Retinal pigment epithelial cell (primary cell): Measurements from ENCODE around the gene AKR1B1.

Experiments used
- DNase-seq: peaks from one replicate; pipeline ENCODE4 v3.0.0-alpha.2; 2010; ENCODE audit warnings: low read depth
- H3K4me3 ChIP-seq: 2 replicates; pipeline ENCODE4 v1.5.1; 2011; ENCODE audit warnings: mild to moderate bottlenecking, low read length, control low read depth, moderate library complexity
- TF ChIP-seq, protein P1 (sequence below): conservative IDR thresholded peaks from 2 replicates; pipeline ENCODE4 v1.5.1; 2011; ENCODE audit warnings: low read depth, low read length, control low read depth, inconsistent platforms

AKR1B1 gene

DNA sequence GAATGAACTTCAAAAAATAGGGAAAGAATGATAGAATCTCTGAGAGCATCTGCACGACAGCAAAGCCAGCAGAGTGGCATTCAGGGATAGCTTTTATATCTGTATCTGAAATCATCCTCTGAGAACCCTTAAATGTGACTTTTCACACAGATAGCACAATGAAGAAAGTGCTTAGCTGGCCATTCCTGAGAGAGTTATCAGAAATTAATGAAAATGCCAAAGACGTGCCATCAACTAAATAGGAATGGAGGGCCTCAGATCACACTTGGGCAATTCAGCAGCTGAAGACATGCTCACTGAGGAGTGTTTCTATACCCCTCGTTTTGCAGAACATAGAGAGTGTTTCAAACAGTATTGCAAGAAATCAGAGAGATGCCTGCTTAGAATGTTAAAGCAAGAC, 51.6 kb downstream of the AKR1B1 start:
- no peak overlapping the region for H3K4me3 ChIP-seq
- TF ChIP-seq, protein P1, sequence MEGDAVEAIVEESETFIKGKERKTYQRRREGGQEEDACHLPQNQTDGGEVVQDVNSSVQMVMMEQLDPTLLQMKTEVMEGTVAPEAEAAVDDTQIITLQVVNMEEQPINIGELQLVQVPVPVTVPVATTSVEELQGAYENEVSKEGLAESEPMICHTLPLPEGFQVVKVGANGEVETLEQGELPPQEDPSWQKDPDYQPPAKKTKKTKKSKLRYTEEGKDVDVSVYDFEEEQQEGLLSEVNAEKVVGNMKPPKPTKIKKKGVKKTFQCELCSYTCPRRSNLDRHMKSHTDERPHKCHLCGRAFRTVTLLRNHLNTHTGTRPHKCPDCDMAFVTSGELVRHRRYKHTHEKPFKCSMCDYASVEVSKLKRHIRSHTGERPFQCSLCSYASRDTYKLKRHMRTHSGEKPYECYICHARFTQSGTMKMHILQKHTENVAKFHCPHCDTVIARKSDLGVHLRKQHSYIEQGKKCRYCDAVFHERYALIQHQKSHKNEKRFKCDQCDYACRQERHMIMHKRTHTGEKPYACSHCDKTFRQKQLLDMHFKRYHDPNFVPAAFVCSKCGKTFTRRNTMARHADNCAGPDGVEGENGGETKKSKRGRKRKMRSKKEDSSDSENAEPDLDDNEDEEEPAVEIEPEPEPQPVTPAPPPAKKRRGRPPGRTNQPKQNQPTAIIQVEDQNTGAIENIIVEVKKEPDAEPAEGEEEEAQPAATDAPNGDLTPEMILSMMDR: no peak

DNA sequence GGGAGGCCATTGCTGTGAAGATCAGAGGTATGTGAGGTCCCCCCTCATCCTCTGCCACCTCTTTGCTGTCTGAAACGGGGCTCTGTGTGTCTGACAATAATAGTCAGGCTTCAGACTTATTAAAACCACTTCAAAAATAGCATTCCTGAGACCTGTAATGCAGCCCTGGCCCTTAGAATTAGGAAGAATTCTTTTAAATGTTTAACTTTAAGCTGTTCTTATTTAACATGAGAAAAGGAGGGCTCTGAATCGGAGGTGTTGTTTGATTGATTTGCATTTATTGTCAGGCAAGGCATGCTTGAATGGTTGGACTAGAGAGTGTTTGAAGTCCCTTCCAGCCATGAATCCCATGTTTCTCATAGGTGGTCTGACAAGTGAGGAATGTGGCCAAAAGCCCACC, 52.5 kb downstream of the AKR1B1 start:
- DNase-seq: no peak
- TF ChIP-seq, protein P1: no peak
- H3K4me3 ChIP-seq: no peak overlapping the region

More for the DNA sequence above, 51.6 kb downstream of the AKR1B1 start:
- no peak for DNase-seq

DNA sequence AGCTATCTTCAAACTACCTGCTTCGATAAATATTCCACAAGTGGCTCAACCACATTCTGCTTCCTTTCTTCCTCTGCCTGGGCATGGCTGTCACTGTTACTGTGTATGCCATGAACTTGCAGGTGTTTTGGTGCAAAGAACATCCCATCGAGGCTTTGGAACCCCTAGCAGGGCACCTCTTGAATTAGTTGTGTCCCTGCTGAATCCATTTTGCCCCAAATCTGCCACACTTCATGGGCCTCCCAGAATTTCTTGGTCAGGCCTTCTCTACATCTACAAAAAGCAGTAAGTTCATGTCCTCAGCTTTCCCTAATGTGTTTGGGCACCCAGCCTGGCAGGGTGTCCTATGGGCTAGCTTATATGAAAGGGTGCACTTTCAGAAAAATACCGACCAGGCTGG, 53.6 kb downstream of the AKR1B1 start:
- no peak overlapping the region for H3K4me3 ChIP-seq
- DNase-seq: no peak
- TF ChIP-seq, protein P1: no peak

DNA sequence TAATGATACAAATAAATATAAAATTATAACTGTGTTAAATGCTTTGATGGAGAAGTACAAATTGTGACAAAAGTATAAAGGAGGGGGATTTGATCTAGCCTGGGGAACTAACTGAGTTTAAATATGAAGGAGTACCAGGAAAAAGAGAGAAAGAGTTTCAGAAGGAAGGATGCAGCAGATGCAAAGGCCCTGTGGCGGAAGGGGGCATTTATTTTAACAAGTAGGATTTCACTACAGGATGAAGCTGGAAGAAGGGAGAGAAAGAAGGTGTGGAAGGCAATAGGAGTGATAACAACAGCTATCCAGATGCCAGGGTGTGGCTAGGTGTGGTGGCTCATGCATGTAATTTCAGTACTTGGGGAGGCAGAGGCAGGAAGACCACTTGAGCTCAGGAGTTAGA, 55.8 kb downstream of the AKR1B1 start:
- TF ChIP-seq, protein P1: no peak
- DNase-seq: no peak
- no peak overlapping the region for H3K4me3 ChIP-seq

DNA sequence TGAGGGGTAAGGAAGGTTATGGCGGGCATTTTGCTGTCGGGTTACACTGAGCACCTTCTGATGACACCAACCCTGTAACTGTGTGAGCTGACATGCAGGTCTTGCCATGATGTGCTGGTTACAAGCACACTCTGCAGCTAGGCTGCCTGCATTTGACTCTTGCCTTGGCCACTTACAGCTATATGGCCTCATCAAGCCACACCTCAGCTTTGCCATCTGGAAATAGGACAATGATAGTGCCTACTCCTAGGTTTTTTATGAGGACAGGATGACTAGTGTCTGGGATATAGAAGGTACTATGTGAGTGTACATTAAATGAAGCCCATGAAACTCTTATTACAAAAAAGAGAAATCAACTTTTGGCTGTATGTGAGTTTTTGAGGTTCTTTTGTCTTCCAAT, 58.0 kb downstream of the AKR1B1 start:
- no peak overlapping the region for H3K4me3 ChIP-seq
- TF ChIP-seq, protein P1: no peak
- DNase-seq: no peak

DNA sequence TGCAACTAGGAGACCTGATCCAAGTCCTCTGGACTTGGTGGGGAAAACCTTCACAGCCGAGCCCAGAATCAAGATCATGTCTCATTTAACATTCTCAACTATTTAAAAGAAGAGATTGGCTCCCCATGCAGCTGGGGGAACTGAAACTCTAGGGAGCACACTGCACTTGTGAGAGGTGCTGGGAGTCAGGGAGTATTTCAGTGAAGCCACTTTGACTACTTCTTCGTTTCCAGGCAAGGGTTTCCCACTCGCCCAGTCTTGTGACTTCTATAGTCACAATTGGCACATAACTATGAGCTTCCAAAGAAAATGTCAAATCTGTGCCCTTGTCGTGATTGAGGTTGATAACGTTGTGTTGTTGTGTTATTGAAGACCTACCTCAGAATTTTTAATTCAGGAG, 62.9 kb downstream of the AKR1B1 start:
- no peak overlapping the region for H3K4me3 ChIP-seq
- TF ChIP-seq, protein P1: no peak
- no peak for DNase-seq

DNA sequence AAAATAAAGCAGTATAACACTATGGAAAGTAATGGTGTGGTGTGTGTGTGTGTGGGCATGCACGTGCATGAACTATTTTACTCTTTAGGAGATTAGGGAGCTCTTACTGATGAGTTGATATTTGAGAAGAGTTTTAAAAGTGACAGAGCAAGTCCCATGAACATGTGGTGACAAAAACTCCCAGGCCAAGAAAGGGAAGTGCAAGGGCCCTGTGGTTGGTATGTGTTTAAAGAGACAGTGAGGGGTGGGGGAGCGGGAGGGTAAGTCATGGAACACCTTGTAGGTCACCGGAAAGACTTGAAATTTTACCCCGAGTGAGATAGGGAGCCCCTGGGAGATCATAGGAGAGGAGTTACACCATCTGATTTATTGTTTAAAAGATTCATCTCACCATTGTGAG, 63.3 kb downstream of the AKR1B1 start:
- no peak for DNase-seq
- no peak overlapping the region for H3K4me3 ChIP-seq
- TF ChIP-seq, protein P1: no peak
